ENCODE results near the gene TRAF2. TPM values are rescaled to one million over a fixed set of nuclear protein-coding genes. Genes with fewer than 3 reads are reported as not detected.

The TRAF2 gene
- total RNA-seq, 4 donors from 2014 or later: 8.6 to 16.1 (median 10.5) TPM

- 84% methylated on average over 9 of the region's 11 CpGs for WGBS
- no peaks in the 10 kb centered on the region for H3K36me3 ChIP-seq
- H3K9me3 ChIP-seq: no peaks in the 10 kb centered on the region
- no peak overlapping the region for H3K4me3 ChIP-seq
- no peak for DNase-seq (ENCODE audit: low spot score in 2 of 2)
- H3K4me1 ChIP-seq: peaks cover 41% of the 10 kb centered on the region
- no peaks in the 10 kb centered on the region for H3K27me3 ChIP-seq
- H3K27ac ChIP-seq: no peak overlapping the region
- TF ChIP-seq POLR2A (IDR thresholded peaks at IDR 0.05) (no peak), POLR2AphosphoS5 (IDR thresholded peaks at IDR 0.05) (no peak), CTCF (IDR thresholded peaks at IDR 0.05) (no peak), EP300 (IDR thresholded peaks at IDR 0.05) (no peak)
Measured at GRCh38 chr9:136962701-136963248, 76.5 kb downstream of the TRAF2 start.

GRCh38 chr9:136963341-136963740 is 77.0 kb downstream of the TRAF2 start:
- Histone ChIP-seq H3K27me3 (no peaks in the 10 kb centered on the region), H3K27ac (no peak overlapping the region), H3K4me3 (no peak overlapping the region), H3K4me1 (peaks cover 41% of the 10 kb centered on the region), H3K36me3 (no peaks in the 10 kb centered on the region), H3K9me3 (no peaks in the 10 kb centered on the region)
- TF ChIP-seq POLR2A (IDR thresholded peaks at IDR 0.05): no peak
- no peak for TF ChIP-seq CTCF (IDR thresholded peaks at IDR 0.05)
- TF ChIP-seq EP300 (IDR thresholded peaks at IDR 0.05): no peak
- no peak for TF ChIP-seq POLR2AphosphoS5 (IDR thresholded peaks at IDR 0.05)
- WGBS: 83% methylated on average over 9 of the region's 15 CpGs
- DNase-seq (ENCODE audit: low spot score in 2 of 2): no peak

- H3K9me3 ChIP-seq: no peaks in the 10 kb centered on the region
- H3K4me1 ChIP-seq: peaks cover 41% of the 10 kb centered on the region
- 84% methylated on average over 8 of the region's 12 CpGs for WGBS
- TF ChIP-seq POLR2AphosphoS5 (IDR thresholded peaks at IDR 0.05) (no peak), EP300 (IDR thresholded peaks at IDR 0.05) (no peak), POLR2A (IDR thresholded peaks at IDR 0.05) (no peak), CTCF (IDR thresholded peaks at IDR 0.05) (no peak)
- no peak overlapping the region for H3K27ac ChIP-seq
- no peaks in the 10 kb centered on the region for H3K36me3 ChIP-seq
- H3K4me3 ChIP-seq: no peak overlapping the region
- no peak for DNase-seq (ENCODE audit: low spot score in 2 of 2)
- H3K27me3 ChIP-seq: no peaks in the 10 kb centered on the region
Measured at GRCh38 chr9:136963751-136964150, 77.4 kb downstream of the TRAF2 start.

- DNase-seq (ENCODE audit: low spot score in 2 of 2): no peak
- Histone ChIP-seq H3K9me3 (no peaks in the 10 kb centered on the region), H3K4me3 (no peak overlapping the region), H3K27ac (no peak overlapping the region), H3K36me3 (no peaks in the 10 kb centered on the region), H3K27me3 (no peaks in the 10 kb centered on the region), H3K4me1 (peaks cover 41% of the 10 kb centered on the region)
- WGBS: 57% methylated on average over 15 of the region's 22 CpGs
- TF ChIP-seq POLR2A (IDR thresholded peaks at IDR 0.05): no peak
- no peak for TF ChIP-seq EP300 (IDR thresholded peaks at IDR 0.05)
- TF ChIP-seq POLR2AphosphoS5 (IDR thresholded peaks at IDR 0.05): no peak
- no peak for TF ChIP-seq CTCF (IDR thresholded peaks at IDR 0.05)
Measured at GRCh38 chr9:136964171-136964689, 77.9 kb downstream of the TRAF2 start.

- H3K4me1 ChIP-seq: peaks cover 36% of the 10 kb centered on the region
- no peaks in the 10 kb centered on the region for H3K27me3 ChIP-seq
- no peak for TF ChIP-seq POLR2AphosphoS5 (IDR thresholded peaks at IDR 0.05)
- no peak for TF ChIP-seq EP300 (IDR thresholded peaks at IDR 0.05)
- TF ChIP-seq CTCF (IDR thresholded peaks at IDR 0.05): no peak
- TF ChIP-seq POLR2A (IDR thresholded peaks at IDR 0.05): no peak
- no peaks in the 10 kb centered on the region for H3K36me3 ChIP-seq
- no peak overlapping the region for H3K4me3 ChIP-seq
- 86% methylated on average over 26 of the region's 26 CpGs for WGBS
- H3K27ac ChIP-seq: no peak overlapping the region
- H3K9me3 ChIP-seq: no peaks in the 10 kb centered on the region
- no peak for DNase-seq (ENCODE audit: low spot score in 2 of 2)
Measured at GRCh38 chr9:136964833-136965422, 78.6 kb downstream of the TRAF2 start.
